ENCODE data around the gene ZNF248. TPM values are rescaled to one million over a fixed set of nuclear protein-coding genes. Genes with fewer than 3 reads are reported as not detected.

ZNF248 gene
- total RNA-seq, 1 experiment from 2014 or later, result 11.6 TPM

DNA sequence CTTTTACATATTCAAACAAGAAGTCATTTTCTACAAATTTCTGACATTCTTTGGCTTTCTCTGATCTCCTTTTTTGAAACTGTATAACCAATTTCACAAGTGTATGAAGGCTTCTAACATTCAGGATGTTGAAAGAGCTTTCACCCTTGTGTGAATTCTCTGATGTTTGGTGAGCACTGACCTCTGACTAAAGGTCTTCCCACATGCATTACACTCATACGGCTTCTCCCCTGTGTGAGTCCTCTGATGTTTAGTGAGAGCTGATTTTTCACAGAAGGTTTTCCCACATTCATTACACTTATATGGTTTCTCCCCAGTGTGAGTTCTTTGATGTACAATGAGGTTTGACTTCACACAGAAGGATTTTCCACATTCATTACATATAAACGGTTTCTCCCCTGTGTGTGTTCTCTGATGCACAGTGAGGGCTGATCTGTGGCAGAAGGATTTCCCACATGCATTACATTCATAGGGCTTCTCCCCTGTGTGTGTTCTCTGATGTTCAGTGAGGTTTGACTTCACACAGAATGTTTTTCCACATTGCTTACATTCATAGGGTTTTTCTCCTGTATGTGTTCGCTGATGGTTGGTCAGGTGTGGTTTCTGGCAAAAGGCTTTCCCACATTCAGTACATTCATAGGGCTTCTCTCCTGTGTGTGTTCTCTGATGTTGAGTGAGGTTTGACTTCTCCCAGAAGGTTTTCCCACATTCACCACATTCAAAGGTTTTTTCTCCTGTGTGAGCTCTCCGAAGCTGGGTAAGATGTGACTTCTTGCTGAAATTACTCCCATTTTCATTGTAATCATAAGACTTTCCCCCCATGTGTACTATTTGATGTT is 25.7 kb downstream of the ZNF248 start:
- DNase-seq (ENCODE audit: extremely low read depth, low read depth), result no peak

GRCh38 chr10:37826806-37827205 is 30.6 kb downstream of the ZNF248 start:
- no peak for DNase-seq (ENCODE audit: extremely low read depth, low read depth)

- DNase-seq (ENCODE audit: extremely low read depth, low read depth), result no peak
Measured at GRCh38 chr10:37821237-37821636, 36.2 kb downstream of the ZNF248 start.

DNA sequence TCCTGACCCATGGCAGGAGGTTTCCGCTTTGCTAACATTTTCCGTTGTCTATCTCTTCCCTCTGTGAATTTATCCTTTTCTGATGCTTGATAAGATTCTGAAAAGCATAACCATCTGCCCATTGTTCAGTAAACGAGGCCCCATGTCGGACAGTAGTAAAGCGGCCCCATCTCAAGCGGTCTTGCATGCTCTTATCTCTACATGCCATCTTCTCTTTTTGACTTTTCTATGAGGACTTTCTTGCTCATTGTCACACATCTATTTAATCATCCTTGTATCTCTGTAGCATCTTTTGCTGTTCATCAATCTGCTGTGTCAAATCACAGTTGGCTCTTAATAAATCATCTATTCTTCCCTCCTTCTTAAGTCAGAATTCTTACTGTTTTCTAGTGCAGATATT is 37.6 kb downstream of the ZNF248 start:
- no peak for DNase-seq (ENCODE audit: extremely low read depth, low read depth)

DNA sequence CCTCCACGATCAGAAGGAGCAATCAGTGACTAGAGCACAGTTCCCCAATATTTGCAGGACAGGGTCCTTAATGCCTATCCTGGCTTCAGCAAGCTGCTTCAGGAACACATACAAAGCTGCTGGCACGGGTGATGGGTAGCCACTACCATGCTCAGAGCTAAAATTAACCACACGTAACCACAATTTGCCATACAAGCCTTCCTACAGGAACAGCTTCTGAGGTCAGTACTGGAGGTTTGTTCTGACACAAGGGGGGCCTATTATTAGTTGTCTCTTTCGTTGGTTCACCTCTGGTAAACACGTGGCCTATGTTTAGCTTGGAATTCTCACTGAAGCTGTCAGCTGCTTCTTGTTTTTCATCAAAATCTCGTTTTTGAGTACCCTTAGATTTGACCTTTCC is 41.1 kb downstream of the ZNF248 start:
- DNase-seq (ENCODE audit: extremely low read depth, low read depth), result no peak

DNA sequence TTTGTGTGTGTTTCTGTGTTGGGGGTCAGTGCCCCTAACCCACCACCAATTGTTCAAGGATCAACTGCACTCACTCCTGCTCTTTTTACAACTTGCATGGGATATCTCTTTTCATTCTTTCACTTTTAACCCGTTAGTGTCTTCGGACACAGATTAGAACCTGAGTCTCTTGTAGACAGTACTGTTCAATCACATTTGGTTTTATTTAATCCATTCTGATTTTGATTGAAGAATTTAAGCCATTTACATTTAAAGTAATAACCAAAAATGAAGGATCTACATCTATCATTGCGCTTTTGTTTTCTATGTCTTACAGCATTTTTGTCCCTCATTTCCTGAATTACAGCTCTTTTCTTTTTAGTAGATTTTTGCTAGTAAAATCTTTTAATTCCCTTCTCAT is 43.6 kb downstream of the ZNF248 start:
- DNase-seq (ENCODE audit: extremely low read depth, low read depth), result no peak

GRCh38 chr10:37812290-37812689 is 45.1 kb downstream of the ZNF248 start:
- DNase-seq (ENCODE audit: extremely low read depth, low read depth), result no peak

GRCh38 chr10:37803269-37803668 is 54.1 kb downstream of the ZNF248 start:
- no peak for DNase-seq (ENCODE audit: extremely low read depth, low read depth)

- DNase-seq (ENCODE audit: extremely low read depth, low read depth), result no peak
Measured at GRCh38 chr10:37801557-37801956, 55.9 kb downstream of the ZNF248 start.

DNA sequence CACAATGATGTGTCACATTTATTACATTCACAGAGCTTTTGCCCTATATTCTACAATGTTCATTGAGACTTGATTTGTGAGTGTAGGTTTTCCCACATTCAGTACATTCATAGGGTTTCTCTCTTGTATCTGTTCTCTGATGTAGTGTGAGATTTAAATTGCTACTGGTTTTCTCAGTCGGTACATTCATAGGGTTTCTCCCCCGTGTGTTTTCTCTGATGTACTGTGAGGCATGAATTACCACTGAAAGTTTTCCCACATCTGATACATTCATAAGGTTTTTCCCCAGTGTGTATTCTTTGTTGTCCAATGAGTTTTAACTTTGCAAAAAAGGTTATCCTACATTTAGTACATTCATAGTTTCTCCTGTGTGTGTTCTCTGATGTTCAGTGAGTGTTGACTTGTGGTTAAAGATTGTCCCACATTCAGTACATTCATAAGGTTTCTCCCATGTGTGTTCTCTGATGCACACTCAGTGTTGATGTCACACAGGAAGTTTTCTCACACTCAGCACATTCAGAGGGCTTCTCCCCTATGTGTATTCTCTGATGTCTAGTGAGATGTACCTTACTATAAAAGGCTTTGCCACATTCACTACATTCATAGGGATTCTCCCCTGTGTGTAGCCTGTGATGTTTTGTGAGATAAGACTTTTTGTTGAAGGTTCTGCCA is 63.0 kb downstream of the ZNF248 start:
- no peak for DNase-seq (ENCODE audit: extremely low read depth, low read depth)

- no peak for DNase-seq (ENCODE audit: extremely low read depth, low read depth)
Measured at GRCh38 chr10:37789590-37789989, 67.8 kb downstream of the ZNF248 start.

DNA sequence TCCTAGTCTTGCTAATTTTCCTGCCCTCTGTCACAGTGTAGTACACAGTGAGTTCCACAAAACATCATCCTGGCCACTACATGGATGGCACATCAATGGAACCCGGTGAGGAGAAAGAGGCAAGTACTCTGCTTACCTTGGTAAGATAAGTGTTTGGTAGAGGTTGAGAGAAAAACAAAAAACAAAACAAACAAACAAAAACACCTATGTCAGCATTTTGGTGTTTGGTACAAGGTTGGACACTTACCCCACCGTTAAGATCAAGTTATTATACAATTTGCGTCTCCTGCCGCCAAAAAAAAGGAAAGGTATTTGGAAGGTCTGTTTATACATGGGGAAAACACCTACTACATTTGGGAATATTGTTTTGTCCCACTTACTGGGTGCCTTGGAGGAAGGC is 72.7 kb downstream of the ZNF248 start:
- DNase-seq (ENCODE audit: extremely low read depth, low read depth), result no peak

DNA sequence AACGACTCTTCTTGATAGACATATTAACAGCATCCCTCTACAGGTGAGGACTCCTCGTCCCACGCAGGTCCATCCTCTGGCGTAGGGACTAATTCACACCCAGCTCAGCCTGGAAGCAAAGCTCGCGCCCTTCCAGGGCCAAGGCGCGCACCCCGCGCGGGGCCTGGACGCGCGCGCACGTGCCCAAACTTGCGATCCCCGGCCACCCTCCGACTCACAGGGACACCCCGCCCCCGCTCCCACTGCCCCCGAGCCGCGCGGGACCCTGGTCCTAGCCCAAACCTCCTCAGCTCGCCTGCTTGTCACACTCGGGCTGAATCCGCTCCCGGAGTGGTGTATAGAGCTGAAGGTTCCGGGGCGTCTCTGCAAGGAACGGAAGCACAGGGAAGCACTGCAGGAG is 76.9 kb downstream of the ZNF248 start:
- DNase-seq (ENCODE audit: extremely low read depth, low read depth), result no peak

DNA sequence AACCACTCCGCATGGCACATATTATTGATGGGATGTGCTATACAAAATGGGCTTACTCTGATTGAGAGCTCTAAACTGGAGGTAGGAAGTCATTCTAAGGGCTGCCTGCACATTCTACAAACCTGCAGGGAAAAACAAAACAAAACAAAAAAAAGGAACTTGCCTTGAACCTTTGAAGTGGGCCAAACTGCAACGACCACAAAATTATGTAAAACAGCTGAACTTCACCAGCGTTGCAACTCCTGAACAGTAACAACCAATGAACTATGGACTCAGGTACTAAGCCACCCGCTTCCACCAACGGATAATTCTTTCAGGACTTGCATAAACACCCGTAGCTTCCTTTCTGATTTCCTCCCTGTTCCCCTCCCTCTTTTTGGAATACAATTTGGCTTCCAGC is 80.4 kb downstream of the ZNF248 start:
- no peak for DNase-seq (ENCODE audit: extremely low read depth, low read depth)

- no peak for DNase-seq (ENCODE audit: extremely low read depth, low read depth)
Measured at GRCh38 chr10:37775612-37776011, 81.8 kb downstream of the ZNF248 start.

DNA sequence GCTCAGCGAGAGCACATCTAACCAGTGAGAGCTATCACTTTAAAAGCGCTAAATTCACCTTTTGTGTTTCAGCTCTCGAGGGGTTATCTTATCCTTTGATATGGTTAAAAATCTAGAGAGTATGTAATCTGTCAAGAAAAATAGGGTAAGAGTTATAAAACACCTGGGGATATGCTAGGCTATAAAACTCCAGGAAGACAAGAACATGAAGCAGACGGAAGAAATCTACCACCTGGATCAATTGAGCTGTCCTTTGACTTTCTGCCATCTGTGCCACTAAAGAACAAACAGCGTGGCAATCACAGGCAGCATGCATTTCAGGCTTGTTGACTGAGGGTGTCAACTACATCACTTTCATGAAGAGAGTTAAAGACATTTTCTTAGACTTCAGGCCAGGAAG is 83.1 kb downstream of the ZNF248 start:
- no peak for DNase-seq (ENCODE audit: extremely low read depth, low read depth)

GRCh38 chr10:37765216-37765615 is 92.2 kb downstream of the ZNF248 start:
- no peak for DNase-seq (ENCODE audit: extremely low read depth, low read depth)

GRCh38 chr10:37763132-37763531 is 94.3 kb downstream of the ZNF248 start:
- DNase-seq (ENCODE audit: extremely low read depth, low read depth), result no peak

DNA sequence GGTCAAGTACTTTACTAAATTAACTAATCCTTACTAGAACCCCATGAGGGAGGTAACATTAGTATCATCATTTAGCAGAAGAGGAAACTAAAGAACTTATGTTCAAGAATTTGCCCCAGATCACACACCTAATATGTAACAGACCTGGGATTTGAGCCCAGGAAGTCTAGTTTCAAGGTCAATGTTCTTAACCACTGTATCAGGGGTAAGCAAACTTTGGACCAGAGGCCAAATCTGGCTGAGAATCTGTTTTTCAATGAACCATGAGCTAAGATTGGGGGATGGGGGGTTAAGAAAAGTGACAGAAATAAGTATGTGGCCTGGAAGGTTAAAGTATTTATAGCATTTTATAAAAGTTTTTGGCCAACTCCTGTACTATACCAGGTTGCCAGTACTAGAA is 95.1 kb downstream of the ZNF248 start:
- DNase-seq (ENCODE audit: extremely low read depth, low read depth), result no peak

GRCh38 chr10:37760817-37761216 is 96.6 kb downstream of the ZNF248 start:
- DNase-seq (ENCODE audit: extremely low read depth, low read depth), result no peak

- DNase-seq (ENCODE audit: extremely low read depth, low read depth), result no peak
Measured at GRCh38 chr10:37758074-37758473, 99.3 kb downstream of the ZNF248 start.
